NCI-H1694 (cell line): ENCODE results near the gene BRSK1.

Source experiments
- DNase-seq: peaks from one replicate; lab custom pipeline; 2025; lab: John Stamatoyannopoulos, UW

The BRSK1 gene

DNA sequence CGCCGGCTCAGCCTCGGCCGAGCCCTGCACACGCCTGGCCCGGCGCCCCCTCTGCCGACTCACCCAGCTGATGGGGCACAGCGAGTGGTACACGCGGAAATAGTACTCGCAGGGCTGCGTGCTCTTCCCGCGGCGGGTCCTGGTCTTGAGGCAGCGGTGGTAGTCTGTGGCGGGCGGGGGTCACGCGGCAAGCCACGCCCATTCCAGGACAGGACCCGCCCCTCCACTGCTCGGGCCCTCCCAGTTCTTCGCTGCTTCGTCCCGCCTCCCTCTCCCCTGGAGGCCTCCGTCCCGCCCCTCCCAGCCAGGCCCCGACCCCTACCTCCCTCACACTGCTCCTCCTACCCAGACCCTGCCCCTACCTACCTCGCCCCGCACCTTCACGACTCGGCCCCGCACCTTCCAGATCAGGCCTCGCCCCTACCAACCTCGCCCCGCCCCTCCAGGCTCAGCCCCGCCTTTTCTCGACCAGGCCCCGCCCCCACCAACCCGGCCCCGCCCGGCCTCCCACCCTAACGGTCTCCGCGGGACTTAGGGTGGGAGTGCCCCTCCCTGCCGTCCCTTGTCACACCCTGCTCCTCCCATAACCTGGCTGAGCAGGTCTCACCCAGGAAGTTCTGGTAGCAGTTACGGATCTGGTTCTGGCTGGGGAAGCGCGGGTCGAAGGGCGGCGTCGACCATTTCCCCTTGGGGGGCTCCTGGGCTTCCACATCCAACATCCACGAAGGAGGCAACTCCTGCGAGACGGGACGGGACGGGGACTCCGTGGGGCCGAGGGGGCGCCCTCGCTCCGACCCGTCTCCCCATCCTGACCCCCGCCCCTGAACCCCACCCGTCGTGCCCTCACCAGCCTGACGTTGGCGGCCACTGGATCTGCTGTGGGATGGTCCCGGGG lies 70.3 kb downstream of the BRSK1 start:
- DNase-seq, result peak; percentile 26

DNA sequence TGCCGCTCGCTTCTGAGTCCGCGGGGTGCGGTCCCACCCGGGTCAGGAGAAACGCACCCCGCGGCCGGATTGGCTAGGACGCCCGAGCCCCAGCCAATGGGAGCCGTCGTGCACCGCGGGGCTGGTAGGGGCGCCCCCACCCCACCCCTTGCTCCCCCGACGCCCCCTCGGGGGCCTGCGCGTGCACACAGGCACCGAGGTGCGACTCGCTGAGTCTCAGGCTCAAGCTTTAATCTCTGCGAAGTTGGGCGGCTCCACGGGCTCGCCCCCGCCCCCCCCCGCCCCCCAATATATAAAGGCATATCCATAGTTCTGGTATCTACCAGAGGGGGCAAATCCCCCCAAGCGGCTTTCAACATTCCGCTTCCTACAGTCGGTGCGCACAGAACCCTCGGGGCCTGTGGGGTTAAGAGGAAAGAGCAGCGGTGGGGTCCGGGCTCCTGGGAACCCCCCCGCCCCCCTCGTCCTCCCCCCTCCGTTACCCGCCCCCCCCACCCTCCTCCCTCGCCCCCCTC lies 71.0 kb downstream of the BRSK1 start, which contains the start of gene COX6B2:
Gene COX6B2 (minus strand): TSS at position 22 of the 515 bp plus-strand sequence. CDS start 198 bp downstream, outside the sequence.
- no peak for DNase-seq

DNA sequence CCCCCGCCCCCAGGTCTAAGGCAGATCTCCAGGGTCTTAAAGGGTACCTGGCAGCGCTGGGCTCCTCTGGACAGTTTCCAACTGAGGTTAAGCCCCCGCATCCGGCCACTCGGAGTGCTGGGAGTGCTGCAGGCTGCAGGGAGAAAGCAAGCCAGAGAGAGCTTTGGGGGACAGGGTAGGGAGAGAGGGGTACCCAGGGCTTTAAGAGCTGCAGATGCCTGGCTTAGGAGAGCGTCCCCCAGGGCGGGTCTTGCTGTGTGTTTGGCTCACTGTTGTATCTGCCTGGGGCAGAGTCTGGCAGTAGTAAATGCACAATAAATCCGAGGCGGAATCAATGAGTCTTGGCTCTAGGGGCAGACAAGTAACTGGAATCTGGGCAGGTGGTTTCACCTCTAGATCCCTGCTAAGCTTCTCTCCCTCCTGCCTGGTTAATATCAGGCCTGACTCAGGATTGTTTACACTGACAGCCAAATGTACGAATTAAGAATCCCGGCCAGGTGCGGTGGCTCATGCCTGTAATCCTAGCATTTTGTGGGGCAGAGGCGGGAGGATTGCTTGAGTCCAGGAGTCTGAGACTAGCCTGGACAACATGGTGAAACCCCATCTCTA lies 71.5 kb downstream of the BRSK1 start:
- no peak for DNase-seq

DNA sequence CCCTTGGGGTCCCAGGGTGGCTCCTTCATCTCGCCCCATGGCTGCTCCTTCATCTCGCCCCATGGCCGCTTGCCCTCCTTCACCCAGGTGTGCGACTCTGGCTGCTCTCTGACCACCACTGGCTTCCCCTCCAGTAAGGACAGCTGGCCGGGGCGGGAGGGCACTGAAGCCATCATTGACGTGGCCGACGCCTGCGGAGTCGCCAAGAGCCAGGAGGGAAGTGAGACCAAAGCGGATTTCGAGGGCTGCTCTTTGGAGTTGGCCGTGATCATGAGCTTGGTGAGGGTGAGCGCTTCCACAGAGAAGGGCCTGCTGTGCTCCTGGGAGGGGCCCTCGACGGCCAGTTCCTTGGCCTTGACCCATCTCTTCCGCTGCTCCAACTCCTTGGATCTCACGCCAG lies 74.7 kb downstream of the BRSK1 start:
- DNase-seq, result no peak

DNA sequence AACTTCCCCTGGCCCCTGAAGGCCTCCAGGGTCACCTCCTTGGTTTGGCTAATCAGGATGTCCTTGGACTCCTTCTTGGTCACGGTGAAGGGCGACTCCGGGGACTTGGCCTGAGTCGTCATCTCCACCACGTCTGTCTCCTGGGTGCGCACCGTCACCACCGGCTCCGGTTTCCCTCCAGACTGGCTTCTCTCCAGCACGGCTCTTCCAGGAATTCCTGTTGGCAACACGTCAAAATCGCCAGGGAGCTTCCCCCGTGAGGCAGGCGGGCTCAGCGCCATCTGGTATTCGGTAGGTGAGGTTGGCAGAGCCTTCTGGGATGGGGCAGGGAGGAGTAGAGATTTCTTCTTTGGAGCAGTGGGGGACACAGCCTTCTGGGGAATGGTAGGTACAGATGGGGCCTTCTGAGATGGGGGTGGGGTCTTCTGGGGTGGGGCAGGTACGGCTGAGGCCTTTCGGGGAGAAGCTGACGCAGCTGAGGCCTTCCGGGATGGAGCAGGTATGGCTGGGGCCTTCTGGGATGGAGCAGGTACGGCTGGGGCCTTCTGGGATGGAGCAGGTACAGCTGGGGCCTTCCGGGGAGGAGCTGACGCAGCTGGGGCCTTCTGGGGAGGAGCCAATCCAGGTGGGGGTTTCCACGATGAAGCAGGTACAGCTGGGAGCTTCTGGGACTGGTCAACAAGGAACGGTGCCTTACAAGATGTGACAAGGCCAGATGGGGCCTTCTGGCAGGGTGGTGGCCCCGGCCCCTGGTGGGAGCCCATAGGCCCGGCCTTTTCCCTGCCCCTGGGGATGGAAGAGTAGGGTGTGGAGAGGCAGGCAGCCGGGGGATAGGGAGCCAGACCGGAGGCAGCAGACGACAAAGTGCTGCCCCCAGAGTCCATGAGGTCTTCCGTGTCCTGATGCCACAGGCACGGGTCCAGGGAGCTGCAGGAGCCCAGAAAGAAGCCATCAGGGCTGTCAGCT lies 75.4 kb downstream of the BRSK1 start:
- peak; percentile 63 for DNase-seq

DNA sequence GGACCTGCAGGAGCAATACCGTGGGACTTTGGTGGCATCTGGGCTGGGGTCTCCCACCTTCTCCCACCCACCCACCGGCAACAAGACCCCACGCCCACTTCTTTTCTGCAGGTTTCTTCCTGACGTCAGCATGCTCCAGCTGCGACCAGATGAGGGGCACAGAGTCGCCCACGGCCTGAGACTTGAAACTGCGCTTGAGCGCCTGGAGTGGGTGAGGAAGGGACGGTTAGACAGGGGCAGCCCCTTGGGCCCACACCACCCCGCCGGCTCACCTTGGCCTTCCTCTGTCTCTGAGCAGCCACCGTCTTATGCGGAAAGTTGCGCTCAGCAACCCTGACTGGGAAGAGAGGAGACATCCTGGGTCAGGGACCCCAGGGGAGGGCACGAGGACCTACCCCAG lies 77.1 kb downstream of the BRSK1 start:
- DNase-seq, result no peak
